ENCODE data around the gene DAZAP1. TPM values are rescaled to one million over a fixed set of nuclear protein-coding genes. Genes with fewer than 3 reads are reported as not detected.

The DAZAP1 gene
- total and polyA plus RNA-seq, 9 donors, result 29.6 to 113 (median 77.4) TPM

DNA sequence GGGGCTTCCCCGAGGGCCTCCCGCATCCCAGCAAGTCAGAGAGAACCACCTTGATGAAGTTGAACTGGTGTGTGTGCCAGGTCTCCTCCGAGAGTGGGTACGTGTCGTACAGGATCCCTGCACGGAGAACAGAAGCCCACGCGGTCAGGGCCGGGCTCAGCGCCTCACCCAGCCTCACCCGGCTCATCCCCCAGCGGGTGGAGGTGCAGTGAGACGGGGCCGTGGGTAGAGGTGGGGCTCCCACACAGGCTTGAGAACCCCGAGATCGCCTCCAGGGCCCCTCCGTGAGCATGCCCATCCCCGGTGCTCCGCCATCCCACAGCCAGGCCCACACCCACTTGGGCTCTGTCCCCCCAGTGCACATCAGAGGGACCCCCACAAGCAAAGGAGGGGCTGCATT is 8.3 kb upstream of the DAZAP1 start:
- WGBS, 3 donors, result 88 to 90% (median 90%) methylated on average over 19 of the region's 19 CpGs
- no peak overlapping the region for H3K4me3 ChIP-seq
- peaks cover 16% of the 10 kb centered on the region for H3K4me1 ChIP-seq (ENCODE audit: insufficient read depth)
- H3K36me3 ChIP-seq, result no peaks in the 10 kb centered on the region
- DNase-seq, result no peak
- H3K27me3 ChIP-seq, result no peaks in the 10 kb centered on the region
- no peak overlapping the region for H3K27ac ChIP-seq
- intact Hi-C loops (cut with DNase I), result no loop called here
- H3K9me3 ChIP-seq, result no peaks in the 10 kb centered on the region
- TF ChIP-seq, protein P1, sequence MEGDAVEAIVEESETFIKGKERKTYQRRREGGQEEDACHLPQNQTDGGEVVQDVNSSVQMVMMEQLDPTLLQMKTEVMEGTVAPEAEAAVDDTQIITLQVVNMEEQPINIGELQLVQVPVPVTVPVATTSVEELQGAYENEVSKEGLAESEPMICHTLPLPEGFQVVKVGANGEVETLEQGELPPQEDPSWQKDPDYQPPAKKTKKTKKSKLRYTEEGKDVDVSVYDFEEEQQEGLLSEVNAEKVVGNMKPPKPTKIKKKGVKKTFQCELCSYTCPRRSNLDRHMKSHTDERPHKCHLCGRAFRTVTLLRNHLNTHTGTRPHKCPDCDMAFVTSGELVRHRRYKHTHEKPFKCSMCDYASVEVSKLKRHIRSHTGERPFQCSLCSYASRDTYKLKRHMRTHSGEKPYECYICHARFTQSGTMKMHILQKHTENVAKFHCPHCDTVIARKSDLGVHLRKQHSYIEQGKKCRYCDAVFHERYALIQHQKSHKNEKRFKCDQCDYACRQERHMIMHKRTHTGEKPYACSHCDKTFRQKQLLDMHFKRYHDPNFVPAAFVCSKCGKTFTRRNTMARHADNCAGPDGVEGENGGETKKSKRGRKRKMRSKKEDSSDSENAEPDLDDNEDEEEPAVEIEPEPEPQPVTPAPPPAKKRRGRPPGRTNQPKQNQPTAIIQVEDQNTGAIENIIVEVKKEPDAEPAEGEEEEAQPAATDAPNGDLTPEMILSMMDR (IDR thresholded peaks at IDR 0.05), result no peak
- TF ChIP-seq POLR2A (IDR thresholded peaks at IDR 0.05) (no peak), EP300 (IDR thresholded peaks at IDR 0.05) (no peak)

GRCh38 chr19:1399745-1400144 is 7.6 kb upstream of the DAZAP1 start:
- Histone ChIP-seq H3K4me1 (ENCODE audit: insufficient read depth) (peaks cover 16% of the 10 kb centered on the region), H3K27me3 (no peaks in the 10 kb centered on the region), H3K4me3 (no peak overlapping the region), H3K9me3 (no peaks in the 10 kb centered on the region), H3K36me3 (no peaks in the 10 kb centered on the region), H3K27ac (no peak overlapping the region)
- WGBS, 3 donors, result 89 to 90% (median 89%) methylated on average over 10 to 15 of the region's 15 CpGs
- DNase-seq, result no peak
- intact Hi-C loops (cut with DNase I), result no loop called here
- TF ChIP-seq, protein P1 (IDR thresholded peaks at IDR 0.05), result no peak

DNA sequence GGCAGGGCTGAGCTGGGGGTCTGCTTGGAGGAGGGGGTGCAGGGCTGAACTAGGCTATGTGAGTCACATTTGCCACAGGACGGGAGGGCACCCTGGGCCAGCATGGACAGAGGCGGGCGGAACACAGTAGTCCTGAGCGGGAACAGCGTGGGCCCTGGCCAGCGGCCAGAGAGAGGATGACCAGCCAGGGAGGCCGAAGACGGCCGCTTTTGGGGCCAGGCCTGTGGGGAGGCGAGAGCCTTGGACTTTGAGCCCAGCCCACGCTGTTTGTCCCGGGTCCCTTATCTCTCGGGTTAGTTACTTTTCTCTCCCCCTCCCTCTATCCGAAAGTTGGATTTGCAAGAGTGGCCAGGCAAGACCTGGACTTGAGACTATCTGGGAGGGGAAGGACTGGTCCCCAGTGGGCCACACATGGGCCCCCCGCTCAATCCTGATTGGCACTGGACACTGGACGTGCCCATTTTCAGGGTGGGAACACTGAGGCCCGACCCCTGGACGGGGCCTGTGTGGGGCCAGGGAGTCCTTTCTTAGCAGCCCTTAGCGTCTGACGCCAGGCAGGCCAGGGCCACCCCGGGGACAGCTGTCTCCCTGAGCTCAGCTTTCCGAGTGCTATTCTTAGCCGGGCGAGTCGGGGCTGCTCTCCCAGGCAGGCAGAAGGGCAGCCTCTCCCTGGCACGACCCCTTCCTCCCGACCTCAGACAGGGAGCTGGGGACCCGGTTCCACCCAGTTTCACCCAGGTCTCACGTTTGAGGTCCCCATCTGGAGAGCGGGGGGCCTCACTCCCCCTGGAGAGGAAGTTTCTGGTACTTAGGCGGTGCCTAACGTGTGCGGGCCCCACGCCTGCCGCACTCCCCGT is 6.9 kb upstream of the DAZAP1 start:
- peak overlapping the region; percentile 50 for H3K4me3 ChIP-seq
- peaks cover 16% of the 10 kb centered on the region for H3K4me1 ChIP-seq (ENCODE audit: insufficient read depth)
- H3K9me3 ChIP-seq, result no peaks in the 10 kb centered on the region
- peak overlapping the region in 1 of 2 donors; percentile 29 for H3K27ac ChIP-seq
- intact Hi-C loops (cut with DNase I), result no loop called here
- no peaks in the 10 kb centered on the region for H3K36me3 ChIP-seq
- TF ChIP-seq POLR2A (IDR thresholded peaks at IDR 0.05), result no peak
- TF ChIP-seq, protein P1 (IDR thresholded peaks at IDR 0.05), result no peak
- no peak for TF ChIP-seq EP300 (IDR thresholded peaks at IDR 0.05)
- WGBS, 3 donors, result 8 to 11% (median 10%) methylated on average over 30 to 36 of the region's 36 CpGs
- peak in 2 of 5 donors; percentile 53 to 84 for DNase-seq
- no peaks in the 10 kb centered on the region for H3K27me3 ChIP-seq

DNA sequence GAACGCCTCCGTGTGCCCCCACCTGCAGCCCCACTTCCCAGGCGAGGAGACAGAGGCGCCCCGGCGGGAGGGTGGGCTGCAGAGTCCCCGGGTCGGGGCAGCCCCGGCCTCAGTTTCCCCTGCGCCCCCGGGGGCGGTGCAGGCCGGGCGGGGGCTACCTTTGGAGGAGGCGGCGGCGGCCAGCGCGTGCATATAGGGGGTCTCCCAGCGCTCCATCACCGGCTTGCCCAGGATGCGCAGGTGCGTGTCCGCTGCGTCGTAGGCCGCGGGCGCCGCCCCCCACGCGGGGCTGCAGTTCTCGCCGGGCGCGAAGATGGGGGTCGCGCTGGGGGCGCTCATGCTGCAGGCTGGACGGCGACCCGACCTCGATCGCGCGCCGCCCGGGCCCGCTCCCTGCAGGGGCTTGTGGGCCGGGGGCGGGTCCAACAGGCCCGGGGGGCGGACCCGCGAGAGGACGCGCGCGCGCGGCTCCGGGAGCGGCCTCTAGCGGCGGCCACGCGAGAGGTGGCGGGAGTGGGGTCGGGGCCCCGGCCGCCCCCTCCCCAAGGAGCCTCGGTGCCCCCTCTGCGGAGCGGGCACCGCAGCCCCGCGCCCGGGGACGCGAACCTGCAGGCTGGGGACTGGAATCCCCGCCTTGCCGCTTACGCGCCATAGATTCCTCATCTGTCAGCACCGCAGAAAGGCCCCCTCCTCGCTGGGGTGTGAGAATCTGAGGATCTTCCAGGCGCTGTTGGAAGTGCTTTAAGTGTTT is 6.1 kb upstream of the DAZAP1 start, which contains the start of gene GAMT:
GAMT (minus strand) TSS at position 405 of the 751 bp plus-strand sequence; CDS start at position 339, 66 bp downstream.
- intact Hi-C loops (cut with DNase I), result no loop called here
- Histone ChIP-seq H3K36me3 (no peaks in the 10 kb centered on the region), H3K9me3 (no peaks in the 10 kb centered on the region), H3K27me3 (no peaks in the 10 kb centered on the region), H3K4me3 (peak within 1 kb of the TSS; percentile 50), H3K4me1 (ENCODE audit: insufficient read depth) (peaks cover 16% of the 10 kb centered on the region), H3K27ac (peak within 1 kb of the TSS in 1 of 2 donors; percentile 51)
- peak in 1 of 5 donors; percentile 76 for DNase-seq
- WGBS, 3 donors, result 1 to 2% (median 1%) methylated on average over 59 to 87 of the region's 87 CpGs
- no peak for TF ChIP-seq EP300 (IDR thresholded peaks at IDR 0.05)
- TF ChIP-seq, protein P1 (IDR thresholded peaks at IDR 0.05), result peak in 2 of 3 donors; percentile 58 to 68
- TF ChIP-seq POLR2A (IDR thresholded peaks at IDR 0.05), result no peak

All from ovary (tissue), 9 donors.